Epithelial cell of prostate (primary cell): Measurements from ENCODE around the gene CCDC198.

Experiments used
- DNase-seq: peaks from one replicate; pipeline ENCODE4 v3.0.0-alpha.2; 2011; ENCODE audit warnings: low read depth, low spot score
- H3K27ac ChIP-seq: fragments of 450-650 bp; 2 replicates; pipeline ENCODE4 v1.5.1; 2017; ENCODE audit warnings: mild to moderate bottlenecking

CCDC198 gene

DNA sequence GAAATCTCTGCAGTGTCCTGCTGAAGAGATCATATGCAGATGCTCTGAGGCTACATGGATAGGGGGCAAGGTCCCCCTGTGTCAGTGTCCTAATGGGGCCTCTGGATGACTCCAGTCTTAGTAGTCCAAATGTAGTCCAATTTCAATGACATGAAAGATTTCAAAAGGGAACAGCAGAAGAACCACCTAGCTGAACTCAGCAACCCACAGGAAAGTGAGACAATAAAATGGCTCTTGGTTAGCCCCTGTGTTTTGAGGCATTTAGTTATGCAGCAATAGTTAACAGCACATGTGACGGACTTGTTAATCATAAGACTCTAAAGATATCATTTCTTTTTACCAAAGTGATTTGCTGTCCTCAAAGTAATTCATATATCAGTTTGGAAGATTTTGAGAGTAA is 22.7 kb downstream of the CCDC198 start:
- no peak for DNase-seq
- H3K27ac ChIP-seq, result no peak overlapping the region

DNA sequence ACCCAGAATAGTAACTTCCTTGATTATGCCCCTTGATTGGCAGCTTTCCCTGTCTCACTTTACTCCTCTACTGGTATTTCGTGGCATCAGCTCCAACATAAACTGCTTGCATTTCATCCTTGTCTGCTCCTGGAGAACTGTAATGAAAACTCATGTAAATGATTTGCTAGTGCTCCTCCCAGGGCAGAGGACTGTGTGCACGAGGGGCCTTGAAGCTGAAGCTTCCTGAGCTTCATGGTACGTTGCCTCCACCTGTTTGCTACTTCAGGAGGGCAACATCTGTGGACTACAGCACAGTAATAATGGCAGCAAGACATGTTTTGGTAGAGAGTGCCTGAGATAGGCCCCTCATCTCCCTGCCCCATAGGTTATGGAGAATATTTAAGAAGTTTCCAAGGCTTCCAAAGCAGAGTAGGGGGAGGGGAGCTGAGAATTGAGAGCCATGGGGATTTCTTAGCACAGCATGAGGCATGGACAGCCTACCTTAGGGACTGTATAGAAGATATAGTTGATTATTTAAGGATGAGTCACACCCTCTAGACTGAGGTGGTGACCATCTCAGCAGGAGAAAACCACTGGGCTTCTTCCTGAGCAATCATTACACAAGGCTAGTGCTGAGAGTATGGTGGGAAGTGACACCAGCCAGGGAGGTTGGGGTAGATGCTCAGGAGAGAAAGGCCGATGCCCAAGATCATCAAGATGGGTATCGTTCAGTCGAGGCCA is 29.5 kb downstream of the CCDC198 start:
- no peak for DNase-seq
- H3K27ac ChIP-seq, result no peak overlapping the region

DNA sequence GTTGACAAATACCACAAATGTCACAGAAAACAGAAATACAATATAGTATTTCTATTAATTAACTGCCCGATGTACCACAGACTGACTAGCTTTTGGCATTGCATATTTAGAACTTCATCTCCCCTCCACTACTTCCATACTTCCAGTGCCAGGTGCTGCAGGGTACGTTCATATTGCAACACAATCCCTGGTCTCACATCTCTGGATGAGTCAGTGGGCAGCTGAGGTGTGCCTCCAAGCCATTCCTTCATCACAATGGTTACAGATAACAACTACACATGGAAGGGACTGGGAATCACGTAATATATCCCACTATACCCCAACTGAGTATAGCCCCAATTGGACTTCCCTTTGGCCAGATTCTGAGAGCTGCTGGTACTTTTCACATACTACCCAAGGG is 31.1 kb downstream of the CCDC198 start:
- H3K27ac ChIP-seq, result no peak overlapping the region
- DNase-seq, result no peak

DNA sequence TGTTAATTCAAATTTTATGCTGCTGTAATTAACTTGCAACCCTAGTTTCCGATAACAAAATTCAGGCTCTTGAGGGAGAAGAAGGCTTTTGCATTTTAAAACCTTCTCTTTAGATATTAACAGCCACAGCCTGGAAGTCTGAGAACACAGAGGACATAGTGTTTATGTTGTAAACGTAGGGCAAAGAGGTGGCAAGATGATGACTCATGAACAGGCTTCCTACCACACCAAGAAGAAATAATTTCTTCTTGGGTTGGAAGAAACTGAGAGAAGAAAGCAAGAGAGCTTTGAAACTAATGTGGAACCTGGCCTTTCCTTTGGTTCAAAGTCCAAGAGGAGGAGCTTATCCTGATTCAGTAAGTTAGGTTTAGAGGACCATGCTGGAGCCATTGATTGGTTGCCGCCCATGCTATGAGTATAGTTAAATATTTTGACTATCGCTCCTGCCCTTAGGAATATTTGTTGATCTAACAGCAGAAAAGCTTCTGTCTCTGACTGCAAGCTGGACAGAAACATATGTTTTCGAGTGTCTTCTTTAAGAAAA is 31.8 kb downstream of the CCDC198 start:
- no peak overlapping the region for H3K27ac ChIP-seq
- DNase-seq, result no peak

DNA sequence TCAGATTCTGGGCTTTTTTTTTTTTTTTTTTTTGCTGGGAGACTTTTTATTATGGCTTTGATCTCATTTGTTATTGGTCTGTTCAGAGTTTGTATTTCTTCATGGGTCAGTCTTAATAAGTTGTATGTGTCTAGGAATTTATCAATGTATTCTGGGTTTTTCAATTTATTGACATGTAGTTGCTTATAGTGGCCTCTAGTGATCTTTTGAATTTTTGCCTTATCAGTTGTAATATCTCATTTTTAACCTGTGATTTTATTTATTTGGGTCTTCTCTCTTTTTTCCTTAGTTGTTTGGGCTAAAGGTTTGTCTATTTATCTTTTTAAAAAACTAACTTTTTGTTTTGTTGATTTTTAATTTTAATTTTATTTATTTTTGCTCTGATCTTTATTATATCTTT is 57.7 kb downstream of the CCDC198 start:
- no peak for DNase-seq
- H3K27ac ChIP-seq, result no peak overlapping the region

DNA sequence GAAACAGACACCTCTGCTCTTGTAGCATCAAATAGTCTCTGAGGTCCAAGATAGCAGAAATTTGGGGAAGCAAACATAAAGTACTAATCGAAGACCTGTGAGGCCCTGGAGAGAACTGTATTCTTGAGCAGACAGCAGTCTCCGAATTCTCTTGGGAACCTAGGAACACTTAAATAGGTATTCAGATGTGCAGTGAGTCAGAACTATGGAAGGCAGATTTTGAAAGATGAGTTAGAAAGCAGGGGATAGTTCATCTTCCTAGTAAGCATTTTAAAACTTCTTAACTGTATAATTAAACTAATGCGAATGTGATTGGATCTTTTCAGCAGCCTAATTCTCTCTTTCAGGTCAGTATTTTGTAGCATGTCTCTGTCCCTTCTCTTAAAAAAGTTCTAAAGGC is 72.7 kb downstream of the CCDC198 start:
- H3K27ac ChIP-seq, result no peak overlapping the region
- DNase-seq, result no peak

DNA sequence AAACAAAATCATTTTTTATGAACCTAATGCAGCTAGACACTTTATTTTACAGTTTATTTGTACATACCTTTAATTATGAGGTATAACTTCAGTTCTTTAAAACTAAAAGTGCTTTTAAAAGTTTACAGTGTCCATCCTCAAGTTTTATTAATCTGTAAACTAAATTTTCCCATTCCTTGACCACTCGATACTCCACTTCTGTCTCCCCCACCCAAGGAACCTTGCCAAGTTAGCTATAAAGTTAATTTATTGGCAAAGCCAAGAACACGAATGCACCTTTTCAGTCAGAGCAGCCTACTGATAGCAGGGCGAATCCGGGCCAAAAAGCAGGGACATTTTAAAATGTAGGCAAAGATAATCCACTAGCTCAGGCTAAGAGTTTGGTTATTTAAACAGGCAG is 73.6 kb downstream of the CCDC198 start:
- no peak overlapping the region for H3K27ac ChIP-seq
- no peak for DNase-seq
